A673 (cell line): ENCODE data around the gene BTBD9. TPM values are rescaled to one million over a fixed set of nuclear protein-coding genes. Genes with fewer than 3 reads are reported as not detected.

Experiments
- BruUV-seq: library from RNA; stranded (reverse); fragments of 400-500 nt; replicated peaks from 2 replicates; lab custom pipeline; 2021; lab: Mats Ljungman, UMichigan
- CTCF ChIA-PET: fragments of 300-600 bp; sonication (Branson Sonifier 250); formaldehyde crosslinking; loops from one replicate; lab custom pipeline; 2022; ENCODE audit warnings: antibody characterized with exemption; lab: Charles Lee
- POLR2A ChIA-PET: fragments of 300-600 bp; sonication (Branson Sonifier 250); formaldehyde crosslinking; loops from one replicate; lab custom pipeline; 2022; ENCODE audit warnings: antibody characterized with exemption; ENCODE audit not compliant: low non-redundant PET; lab: Charles Lee
- DNase-seq: peaks from one replicate; pipeline ENCODE4 v3.0.0-alpha.2; 2015; ENCODE audit warnings: low spot score
- H3K27ac ChIP-seq: fragments of 200-600 bp; sonication (generic); 2 replicates; pipeline ENCODE4 v1.5.1; 2016; ENCODE audit warnings: mixed run types, low read depth, mild to moderate bottlenecking, mixed read lengths, antibody characterized with exemption, low read length; ENCODE audit not compliant: poor library complexity, severe bottlenecking
- H3K27me3 ChIP-seq: fragments of 200-600 bp; sonication (generic); replicated peaks from 2 replicates; pipeline ENCODE4 v1.6.1; 2017; ENCODE audit warnings: mixed run types, low read depth, mild to moderate bottlenecking, mixed read lengths, antibody characterized with exemption, low read length; ENCODE audit not compliant: insufficient read depth, poor library complexity
- H3K36me3 ChIP-seq: fragments of 200-600 bp; sonication (generic); 2 replicates; pipeline ENCODE4 v1.6.1; 2016; ENCODE audit warnings: mixed run types, mild to moderate bottlenecking, mixed read lengths, antibody characterized with exemption, low read length; ENCODE audit not compliant: insufficient read depth, poor library complexity, severe bottlenecking
- H3K4me1 ChIP-seq: fragments of 200-600 bp; sonication (generic); 2 replicates; pipeline ENCODE4 v1.6.1; 2017; ENCODE audit warnings: mixed run types, mild to moderate bottlenecking, mixed read lengths, antibody characterized with exemption, low read length; ENCODE audit not compliant: insufficient read depth, poor library complexity, severe bottlenecking
- H3K4me3 ChIP-seq: fragments of 200-600 bp; sonication (generic); 2 replicates; pipeline ENCODE4 v1.5.1; 2016; ENCODE audit warnings: low read depth, mixed run types, mild to moderate bottlenecking, mixed read lengths, low read length; ENCODE audit not compliant: poor library complexity, severe bottlenecking
- H3K9me3 ChIP-seq: fragments of 200-600 bp; sonication (generic); 2 replicates; pipeline ENCODE4 v1.6.1; 2016; ENCODE audit warnings: mixed run types, low read depth, mild to moderate bottlenecking, mixed read lengths, antibody characterized with exemption, low read length; ENCODE audit not compliant: poor library complexity, severe bottlenecking
- EZH2 ChIP-seq: fragments of 200-600 bp; sonication (generic); IDR thresholded peaks from 2 replicates; pipeline ENCODE4 v1.6.1; 2017; ENCODE audit warnings: borderline replicate concordance, low read depth, mild to moderate bottlenecking, mixed read lengths, antibody characterized with exemption, low read length; ENCODE audit not compliant: poor library complexity, severe bottlenecking
- intact Hi-C: fragments of 100-400 bp; cut with micrococcal nuclease; formaldehyde crosslinking; loops from one replicate; pipeline ENCODE4 v1.10.0; 2022; ENCODE audit not compliant: unreplicated experiment
- total RNA-seq: library from RNA; stranded (reverse); gene quantifications from 2 replicates; pipeline ENCODE4 v1.2.3, GENCODE V29; 2021
- TF ChIP-seq, protein P1 (sequence below): fragments of 300-800, 200-600 bp; sonication (generic); conservative IDR thresholded peaks from 2 replicates; pipeline ENCODE4 v1.5.1; 2017; ENCODE audit warnings: low read depth, mild to moderate bottlenecking, antibody characterized with exemption, low read length, moderate library complexity, mixed read lengths

BTBD9 gene
- total RNA-seq, 1 experiment from 2014 or later, result 8.0 TPM

- BruUV-seq, result no TSS peak
- intact Hi-C loops, result no loop called here
Measured at GRCh38 chr6:38150681-38151296, 488.9 kb downstream of the BTBD9 start.

GRCh38 chr6:38150021-38150420 lies 489.7 kb downstream of the BTBD9 start:
- H3K27me3 ChIP-seq, result no peaks in the 10 kb centered on the region
- BruUV-seq, result no TSS peak
- POLR2A ChIA-PET, result interaction anchor here (0.6 kb wide), 1 partner anchor 227 kb away, joined by 3 read pairs; no protein-coding TSS in a partner anchor
- no peaks in the 10 kb centered on the region for H3K36me3 ChIP-seq
- intact Hi-C loops, result no loop called here
- TF ChIP-seq, protein P1, sequence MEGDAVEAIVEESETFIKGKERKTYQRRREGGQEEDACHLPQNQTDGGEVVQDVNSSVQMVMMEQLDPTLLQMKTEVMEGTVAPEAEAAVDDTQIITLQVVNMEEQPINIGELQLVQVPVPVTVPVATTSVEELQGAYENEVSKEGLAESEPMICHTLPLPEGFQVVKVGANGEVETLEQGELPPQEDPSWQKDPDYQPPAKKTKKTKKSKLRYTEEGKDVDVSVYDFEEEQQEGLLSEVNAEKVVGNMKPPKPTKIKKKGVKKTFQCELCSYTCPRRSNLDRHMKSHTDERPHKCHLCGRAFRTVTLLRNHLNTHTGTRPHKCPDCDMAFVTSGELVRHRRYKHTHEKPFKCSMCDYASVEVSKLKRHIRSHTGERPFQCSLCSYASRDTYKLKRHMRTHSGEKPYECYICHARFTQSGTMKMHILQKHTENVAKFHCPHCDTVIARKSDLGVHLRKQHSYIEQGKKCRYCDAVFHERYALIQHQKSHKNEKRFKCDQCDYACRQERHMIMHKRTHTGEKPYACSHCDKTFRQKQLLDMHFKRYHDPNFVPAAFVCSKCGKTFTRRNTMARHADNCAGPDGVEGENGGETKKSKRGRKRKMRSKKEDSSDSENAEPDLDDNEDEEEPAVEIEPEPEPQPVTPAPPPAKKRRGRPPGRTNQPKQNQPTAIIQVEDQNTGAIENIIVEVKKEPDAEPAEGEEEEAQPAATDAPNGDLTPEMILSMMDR, result no peak
- no peak for TF ChIP-seq EZH2
- no peak for DNase-seq
- no peaks in the 10 kb centered on the region for H3K9me3 ChIP-seq
- H3K4me3 ChIP-seq, result no peak overlapping the region
- no peak overlapping the region for H3K27ac ChIP-seq
- CTCF ChIA-PET, result interaction anchor here (0.7 kb wide), 1 partner anchor 446 kb away, joined by 4 read pairs; no protein-coding TSS in a partner anchor
- H3K4me1 ChIP-seq, result peaks cover 29% of the 10 kb centered on the region

More at GRCh38 chr6:38150681-38151296, 488.9 kb downstream of the BTBD9 start:
- no peak for DNase-seq
- Histone ChIP-seq H3K36me3 (no peaks in the 10 kb centered on the region), H3K9me3 (no peaks in the 10 kb centered on the region), H3K27ac (no peak overlapping the region), H3K4me1 (peaks cover 29% of the 10 kb centered on the region), H3K27me3 (no peaks in the 10 kb centered on the region), H3K4me3 (no peak overlapping the region)
- TF ChIP-seq EZH2, result no peak
- TF ChIP-seq, protein P1, result no peak
- POLR2A ChIA-PET, result interaction anchor here (0.6 kb wide), 1 partner anchor 228 kb away, joined by 3 read pairs; no protein-coding TSS in a partner anchor
- CTCF ChIA-PET, result no interaction called here

GRCh38 chr6:38149531-38149930 lies 490.2 kb downstream of the BTBD9 start:
- POLR2A ChIA-PET, result no interaction called here
- Histone ChIP-seq H3K36me3 (no peaks in the 10 kb centered on the region), H3K27ac (no peak overlapping the region), H3K9me3 (no peaks in the 10 kb centered on the region), H3K27me3 (no peaks in the 10 kb centered on the region), H3K4me1 (peaks cover 29% of the 10 kb centered on the region), H3K4me3 (no peak overlapping the region)
- intact Hi-C loops, result no loop called here
- no TSS peak for BruUV-seq
- CTCF ChIA-PET, result interaction anchor here (0.7 kb wide), 1 partner anchor 446 kb away, joined by 4 read pairs; no protein-coding TSS in a partner anchor
- TF ChIP-seq, protein P1, result no peak
- TF ChIP-seq EZH2, result no peak
- DNase-seq, result peak; percentile 90
